Measurements from ENCODE around the gene GPR4. TPM values are rescaled to one million over a fixed set of nuclear protein-coding genes. Genes with fewer than 3 reads are reported as not detected.

Gene GPR4
- total and polyA plus RNA-seq, 2 of the 4 experiments (the other 2 are of a cell fraction): 0.02 TPM; not detected in 1

- in situ Hi-C loops (cut with MboI; ENCODE audit: low sequenced_read_pairs): no loop called here
- Histone ChIP-seq H3K56ac (ENCODE audit: extremely low read depth, insufficient read depth, low read length) (no peak overlapping the region), H4K8ac (ENCODE audit: low read depth in 2 of 2, low read length in 2 of 2) (no peak overlapping the region), H3K18ac (ENCODE audit: low read depth, low read length) (no peak overlapping the region), H2AK5ac (ENCODE audit: low read depth, low read length) (no peak overlapping the region), H3K9me1 (ENCODE audit: insufficient read depth, low read length) (peaks cover 3% of the 10 kb centered on the region; the same call in 1 of the 2 replicates), H2AFZ (replicated peaks; ENCODE audit: low read length, poor library complexity) (no peak overlapping the region), H3K27ac (ENCODE audit: insufficient read depth, low read length) (no peak overlapping the region), H3K4me3 (ENCODE audit: insufficient read depth, low read depth, low read length) (no peak overlapping the region), H3K23ac (ENCODE audit: low read depth, low read length) (no peak overlapping the region), H2BK5ac (ENCODE audit: low read depth, low read length, poor library complexity, severe bottlenecking) (no peak overlapping the region), H4K20me1 (ENCODE audit: insufficient read depth, low read length) (no peaks in the 10 kb centered on the region; the same call in 1 of the 2 replicates), H4K91ac (ENCODE audit: insufficient read depth, low read depth, low read length) (no peak overlapping the region), H3K79me1 (ENCODE audit: low read depth in 1 of 2, low read length in 2 of 2) (peaks cover 0 to 3% of the 10 kb centered on the region in 2 experiments; a peak in 2 of 4 replicates), H4K5ac (ENCODE audit: low read depth, low read length) (no peak overlapping the region), H3K9ac (ENCODE audit: low read depth, low read length) (no peak overlapping the region), H3K27me3 (ENCODE audit: control insufficient read depth, insufficient read depth, low read length) (no peaks in the 10 kb centered on the region), H2BK120ac (ENCODE audit: low read depth, low read length) (no peak overlapping the region), H2BK20ac (ENCODE audit: low read depth, low read length) (no peak overlapping the region), H3K4ac (ENCODE audit: low read depth, low read length) (no peak overlapping the region), H3K14ac (replicated peaks; ENCODE audit: low read depth, low read length) (no peak overlapping the region), H3K4me1 (ENCODE audit: control insufficient read depth, insufficient read depth, low read length) (no peaks in the 10 kb centered on the region), H3K4me2 (ENCODE audit: low read depth, low read length) (no peak overlapping the region), H2AK9ac (replicated peaks; ENCODE audit: low read depth, low read length, poor library complexity) (no peak overlapping the region), H3K36me3 (ENCODE audit: control insufficient read depth, insufficient read depth, low read length) (peaks cover 45% of the 10 kb centered on the region), H2BK15ac (ENCODE audit: low read depth, low read length) (no peak overlapping the region), H3K9me3 (ENCODE audit: control insufficient read depth, insufficient read depth, low read length) (no peaks in the 10 kb centered on the region)
- POLR2A ChIA-PET (ENCODE audit: unreplicated experiment): no interaction called here
- dilution Hi-C loops (cut with HindIII; ENCODE audit: low sequenced_read_pairs, unreplicated experiment): no loop called here
- ATAC-seq (ENCODE audit: low read depth) (no peak), DNase-seq (no peak)
- TF ChIP-seq POLR2A (IDR thresholded peaks at IDR 0.05; ENCODE audit: low read depth, low read length) (no peak), RFX5 (IDR thresholded peaks at IDR 0.05; ENCODE audit: low read depth, low read length) (no peak), USF2 (IDR thresholded peaks at IDR 0.05; ENCODE audit: low read depth, low read length) (no peak), CEBPB (IDR thresholded peaks at IDR 0.05; ENCODE audit: low read depth, low read length) (no peak), ELK1 (IDR thresholded peaks at IDR 0.05; ENCODE audit: borderline replicate concordance, low read depth, low read length) (no peak), RAD21 (IDR thresholded peaks at IDR 0.05; ENCODE audit: low read length) (no peak)
- BruUV-seq (replicated peaks): no TSS peak
- 88% methylated on average over 1 of the region's 1 CpG; no CpG with 5 or more reads in 1 of the 2 experiments for WGBS, 2 experiments (ENCODE audit: extremely low coverage in 2 of 2, insufficient read length in 1 of 2)
- intact Hi-C loops (cut with micrococcal nuclease): no loop called here
- CTCF ChIA-PET: no interaction called here
Observed at GRCh38 chr19:45623984-45624383, 22.0 kb upstream of the GPR4 start.
